Neural progenitor cell (in vitro differentiated cells): ENCODE data around the gene CFAP97D2. TPM values are rescaled to one million over a fixed set of nuclear protein-coding genes. Genes with fewer than 3 reads are reported as not detected.
A peak's percentile ranks its signal among the peaks of the same experiment; 100 is the strongest.

Experiments used
- DNase-seq: peaks from one replicate; pipeline ENCODE4 v3.0.0-alpha.2; 2016; ENCODE audit warnings: low spot score
- H2AFZ ChIP-seq: fragments of 200-600 bp; sonication (generic); replicated peaks from 2 replicates; pipeline ENCODE4 v1.6.1; 2016; ENCODE audit warnings: antibody characterized with exemption
- H3F3A ChIP-seq: fragments of 200-600 bp; sonication (generic); 2 replicates; pipeline ENCODE4 v1.6.1; 2016; ENCODE audit warnings: antibody characterized with exemption, low read depth
- H3K27ac ChIP-seq: fragments of 200-600 bp; sonication (generic); 2 replicates; pipeline ENCODE4 v1.5.1; 2016; ENCODE audit warnings: mild to moderate bottlenecking
- H3K27me3 ChIP-seq: fragments of 200-600 bp; sonication (generic); 2 replicates; pipeline ENCODE4 v1.6.1; 2016; ENCODE audit warnings: mild to moderate bottlenecking, moderate library complexity
- H3K36me3 ChIP-seq: fragments of 200-600 bp; sonication (generic); 2 replicates; pipeline ENCODE4 v1.5.1; 2016
- H3K4me1 ChIP-seq: fragments of 200-600 bp; sonication (generic); 2 replicates; pipeline ENCODE4 v1.6.1; 2016; ENCODE audit warnings: mixed run types
- H3K4me2 ChIP-seq: fragments of 200-600 bp; sonication (generic); 2 replicates; pipeline ENCODE4 v1.6.1; 2016
- H3K4me3 ChIP-seq: fragments of 200-600 bp; sonication (generic); 2 replicates; pipeline ENCODE4 v1.5.1; 2016
- H3K79me2 ChIP-seq: fragments of 200-600 bp; sonication (generic); 2 replicates; pipeline ENCODE4 v1.6.1; 2016; ENCODE audit warnings: low read depth
- H3K9ac ChIP-seq: fragments of 200-600 bp; sonication (generic); 2 replicates; pipeline ENCODE4 v1.6.1; 2016
- H3K9me3 ChIP-seq: fragments of 200-600 bp; sonication (generic); 2 replicates; pipeline ENCODE4 v1.5.1; 2016; ENCODE audit warnings: low read depth
- H4K20me1 ChIP-seq: fragments of 200-600 bp; sonication (generic); 2 replicates; pipeline ENCODE4 v1.6.1; 2016; ENCODE audit warnings: low read depth
- H3K27ac Mint-ChIP-seq: 3 replicates; pipeline ENCODE4 v1.8.0; 2021; ENCODE audit warnings: mixed read lengths
- H3K27me3 Mint-ChIP-seq: 2 replicates; pipeline ENCODE4 v1.8.0; 2022; ENCODE audit warnings: low read depth, mild to moderate bottlenecking, inconsistent platforms, moderate library complexity, mixed read lengths; ENCODE audit not compliant: insufficient read depth
- H3K36me3 Mint-ChIP-seq: 3 replicates; pipeline ENCODE4 v1.8.0; 2021; ENCODE audit warnings: mixed read lengths
- H3K4me1 Mint-ChIP-seq: 3 replicates; pipeline ENCODE4 v1.8.0; 2021; ENCODE audit warnings: mixed read lengths
- H3K4me3 Mint-ChIP-seq: 3 replicates; pipeline ENCODE4 v1.8.0; 2021; ENCODE audit warnings: mild to moderate bottlenecking, moderate library complexity, mixed read lengths
- H3K9me3 Mint-ChIP-seq: 3 replicates; pipeline ENCODE4 v1.8.0; 2020; ENCODE audit warnings: mixed read lengths
- EZH2 ChIP-seq: fragments of 200-600 bp; sonication (generic); IDR thresholded peaks from 2 replicates; pipeline ENCODE4 v1.6.1; 2017; ENCODE audit warnings: antibody characterized with exemption, mild to moderate bottlenecking, moderate library complexity
- EZH2phosphoT487 ChIP-seq: fragments of 200-600 bp; sonication (generic); IDR thresholded peaks from 2 replicates; pipeline ENCODE4 v1.6.1; 2017; ENCODE audit warnings: antibody characterized with exemption
- total RNA-seq: library from RNA; depleted of rRNA; stranded (reverse); fragments of >200 nt; gene quantifications from 2 replicates; pipeline ENCODE4 v1.2.3, GENCODE V29; 2015; ENCODE audit warnings: low replicate concordance
- TF ChIP-seq, protein P1 (sequence below): fragments of 200-600 bp; sonication (generic); IDR thresholded peaks from 2 replicates; pipeline ENCODE4 v1.5.1; 2017; ENCODE audit warnings: antibody characterized with exemption, mild to moderate bottlenecking

Gene CFAP97D2
- total RNA-seq, 1 donor from 2014 or later, result not detected

DNA sequence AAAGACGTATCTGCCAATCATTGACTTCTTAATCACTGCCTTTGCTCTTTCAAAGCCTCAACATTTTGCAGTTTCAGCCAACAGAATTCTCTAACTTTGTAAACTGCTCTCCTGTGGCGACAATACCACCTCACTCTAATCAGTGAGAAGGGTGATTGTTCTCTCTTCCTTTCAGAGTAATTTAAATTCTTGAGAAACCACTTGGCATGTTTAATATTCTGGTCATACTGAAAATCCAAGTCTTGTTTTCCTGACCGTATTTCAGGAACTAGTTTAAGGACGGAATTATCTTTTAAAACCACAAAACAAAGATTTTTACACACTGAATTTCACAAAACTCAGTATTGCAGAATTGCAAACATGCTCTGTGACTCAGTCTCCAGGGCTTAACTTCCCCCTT, 50.4 kb downstream of the CFAP97D2 start:
- H3K27me3 ChIP-seq, result peaks cover 30% of the 10 kb centered on the region
- H3K4me1 Mint-ChIP-seq, result peaks cover 26% of the 10 kb centered on the region

DNA sequence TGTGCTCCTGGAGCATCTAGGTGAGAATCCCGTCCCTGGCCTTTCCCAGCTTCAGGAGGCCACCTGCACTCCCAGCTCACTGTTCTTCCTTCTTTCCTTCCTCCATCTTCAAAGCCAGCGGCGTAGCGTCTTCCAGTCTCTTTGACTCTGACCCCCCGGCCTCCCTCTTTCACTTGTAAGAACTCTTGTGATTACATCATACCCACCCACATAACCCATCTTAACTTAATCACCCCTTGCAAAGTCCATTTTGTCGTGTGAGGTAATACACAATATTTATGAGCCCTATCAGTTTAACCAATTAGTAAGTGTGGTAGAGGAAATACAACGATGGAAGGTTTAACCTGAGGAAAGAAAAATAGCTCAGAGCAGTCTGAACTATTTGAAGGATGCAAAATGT, 51.1 kb downstream of the CFAP97D2 start:
- Histone ChIP-seq H3K4me3 (no peak overlapping the region), H3F3A (peaks cover 14% of the 10 kb centered on the region), H3K27me3 (peaks cover 30% of the 10 kb centered on the region), H2AFZ (peak overlapping the region; percentile 1), H3K36me3 (no peaks in the 10 kb centered on the region), H3K4me2 (no peak overlapping the region), H3K79me2 (peaks cover 3% of the 10 kb centered on the region), H3K27ac (no peak overlapping the region), H3K4me1 (peaks cover 13% of the 10 kb centered on the region), H4K20me1 (no peaks in the 10 kb centered on the region), H3K9me3 (no peaks in the 10 kb centered on the region), H3K9ac (no peak overlapping the region)
- no peak overlapping the region for H3K4me3 Mint-ChIP-seq
- peaks cover 26% of the 10 kb centered on the region for H3K4me1 Mint-ChIP-seq
- no peaks in the 10 kb centered on the region for H3K36me3 Mint-ChIP-seq
- peaks cover 20% of the 10 kb centered on the region for H3K27me3 Mint-ChIP-seq
- no peak for DNase-seq
- no peaks in the 10 kb centered on the region for H3K9me3 Mint-ChIP-seq
- H3K27ac Mint-ChIP-seq, result no peak overlapping the region
- TF ChIP-seq EZH2 (no peak), EZH2phosphoT487 (no peak)
- TF ChIP-seq, protein P1, sequence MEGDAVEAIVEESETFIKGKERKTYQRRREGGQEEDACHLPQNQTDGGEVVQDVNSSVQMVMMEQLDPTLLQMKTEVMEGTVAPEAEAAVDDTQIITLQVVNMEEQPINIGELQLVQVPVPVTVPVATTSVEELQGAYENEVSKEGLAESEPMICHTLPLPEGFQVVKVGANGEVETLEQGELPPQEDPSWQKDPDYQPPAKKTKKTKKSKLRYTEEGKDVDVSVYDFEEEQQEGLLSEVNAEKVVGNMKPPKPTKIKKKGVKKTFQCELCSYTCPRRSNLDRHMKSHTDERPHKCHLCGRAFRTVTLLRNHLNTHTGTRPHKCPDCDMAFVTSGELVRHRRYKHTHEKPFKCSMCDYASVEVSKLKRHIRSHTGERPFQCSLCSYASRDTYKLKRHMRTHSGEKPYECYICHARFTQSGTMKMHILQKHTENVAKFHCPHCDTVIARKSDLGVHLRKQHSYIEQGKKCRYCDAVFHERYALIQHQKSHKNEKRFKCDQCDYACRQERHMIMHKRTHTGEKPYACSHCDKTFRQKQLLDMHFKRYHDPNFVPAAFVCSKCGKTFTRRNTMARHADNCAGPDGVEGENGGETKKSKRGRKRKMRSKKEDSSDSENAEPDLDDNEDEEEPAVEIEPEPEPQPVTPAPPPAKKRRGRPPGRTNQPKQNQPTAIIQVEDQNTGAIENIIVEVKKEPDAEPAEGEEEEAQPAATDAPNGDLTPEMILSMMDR, result no peak

More for the DNA sequence above, 50.4 kb downstream of the CFAP97D2 start:
- peak; percentile 10 for DNase-seq
- Histone ChIP-seq H3K4me2 (peak overlapping the region; percentile 37), H2AFZ (no peak overlapping the region), H3K27ac (no peak overlapping the region), H3K4me1 (peaks cover 13% of the 10 kb centered on the region), H4K20me1 (no peaks in the 10 kb centered on the region), H3K9me3 (no peaks in the 10 kb centered on the region), H3K36me3 (no peaks in the 10 kb centered on the region), H3K79me2 (no peaks in the 10 kb centered on the region), H3F3A (peaks cover 13% of the 10 kb centered on the region), H3K4me3 (no peak overlapping the region), H3K9ac (no peak overlapping the region)
- TF ChIP-seq, protein P1, result no peak
- TF ChIP-seq EZH2, result no peak
- TF ChIP-seq EZH2phosphoT487, result no peak
- Mint-ChIP-seq H3K9me3 (no peaks in the 10 kb centered on the region), H3K4me3 (no peak overlapping the region), H3K27me3 (peaks cover 20% of the 10 kb centered on the region), H3K27ac (no peak overlapping the region), H3K36me3 (no peaks in the 10 kb centered on the region)

DNA sequence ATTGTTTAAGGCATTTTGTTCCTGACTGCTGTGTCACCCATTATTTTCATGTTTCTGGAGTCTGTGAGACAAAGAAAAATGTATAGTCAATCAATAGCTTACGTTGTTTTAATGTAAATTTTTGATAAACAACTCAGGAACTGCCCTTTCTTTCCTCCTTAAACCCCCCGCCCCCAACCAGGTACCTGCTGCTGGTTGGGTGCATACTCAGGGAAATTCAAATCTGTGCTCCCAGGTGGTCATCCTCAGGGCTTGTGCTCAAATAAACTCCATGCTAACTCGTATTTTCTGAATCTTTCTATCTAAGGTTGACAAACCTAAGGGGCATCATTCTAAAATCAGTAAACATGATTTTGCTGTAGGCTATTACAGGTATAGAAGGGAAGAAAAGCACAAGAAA, 51.5 kb downstream of the CFAP97D2 start:
- Histone ChIP-seq H3K4me2 (no peak overlapping the region), H2AFZ (no peak overlapping the region), H3K36me3 (no peaks in the 10 kb centered on the region), H3F3A (peaks cover 14% of the 10 kb centered on the region), H3K79me2 (peaks cover 8% of the 10 kb centered on the region), H3K4me3 (no peak overlapping the region), H3K27ac (no peak overlapping the region), H3K27me3 (peaks cover 30% of the 10 kb centered on the region), H4K20me1 (peaks cover 3% of the 10 kb centered on the region), H3K9ac (no peak overlapping the region), H3K4me1 (peaks cover 15% of the 10 kb centered on the region), H3K9me3 (no peaks in the 10 kb centered on the region)
- no peak for DNase-seq
- Mint-ChIP-seq H3K4me1 (peaks cover 29% of the 10 kb centered on the region), H3K27ac (no peak overlapping the region), H3K9me3 (no peaks in the 10 kb centered on the region), H3K27me3 (peaks cover 20% of the 10 kb centered on the region), H3K4me3 (no peak overlapping the region), H3K36me3 (no peaks in the 10 kb centered on the region)
- TF ChIP-seq EZH2 (no peak), EZH2phosphoT487 (no peak)
- TF ChIP-seq, protein P1, result no peak
